Activated CD8-positive, alpha-beta memory T cell treated with anti-CD3 and anti-CD28 coated beads, Interleukin-2, amount 50 U/mL, for 24 hours (primary cell): ENCODE data around the gene TFF1.

ENCODE experiments used
- DNase-seq: peaks from one replicate; pipeline ENCODE4 v3.0.0-alpha.2; 2020; ENCODE audit errors: extremely low read depth

Gene TFF1

GRCh38 chr21:42398436-42399028, 32.2 kb upstream of the TFF1 start:
- no peak for DNase-seq

DNA sequence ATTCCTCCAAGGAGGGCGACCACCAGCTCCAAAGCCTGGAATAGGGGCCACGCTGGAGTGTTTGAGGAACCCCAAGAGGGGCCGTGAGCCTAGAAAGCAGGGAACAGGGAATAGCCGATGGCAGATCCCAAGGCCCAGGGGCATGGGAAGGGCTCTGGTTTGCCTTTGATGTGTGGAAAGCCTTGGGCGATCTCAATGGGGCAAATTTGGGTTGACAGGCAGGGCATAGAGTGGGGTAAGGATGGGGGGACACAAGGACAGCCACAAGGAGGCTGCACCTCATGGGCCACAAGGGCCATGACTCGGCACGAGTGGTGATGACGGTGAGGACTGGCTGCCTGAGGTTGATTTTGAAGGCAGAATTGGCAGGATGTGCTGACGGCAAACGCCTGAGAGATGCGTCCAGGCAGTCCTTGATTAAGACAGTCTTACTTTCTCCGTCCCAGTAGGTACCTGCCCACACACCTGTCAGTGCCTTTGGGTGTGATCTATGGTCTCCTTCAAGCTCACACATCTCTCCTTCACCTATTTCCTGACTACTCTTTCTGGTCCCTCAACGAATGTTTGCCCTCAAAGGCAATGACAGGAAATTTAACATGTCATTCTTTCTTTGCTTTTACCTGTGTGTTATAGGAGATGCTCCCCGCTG, 31.5 kb upstream of the TFF1 start:
- no peak for DNase-seq

DNA sequence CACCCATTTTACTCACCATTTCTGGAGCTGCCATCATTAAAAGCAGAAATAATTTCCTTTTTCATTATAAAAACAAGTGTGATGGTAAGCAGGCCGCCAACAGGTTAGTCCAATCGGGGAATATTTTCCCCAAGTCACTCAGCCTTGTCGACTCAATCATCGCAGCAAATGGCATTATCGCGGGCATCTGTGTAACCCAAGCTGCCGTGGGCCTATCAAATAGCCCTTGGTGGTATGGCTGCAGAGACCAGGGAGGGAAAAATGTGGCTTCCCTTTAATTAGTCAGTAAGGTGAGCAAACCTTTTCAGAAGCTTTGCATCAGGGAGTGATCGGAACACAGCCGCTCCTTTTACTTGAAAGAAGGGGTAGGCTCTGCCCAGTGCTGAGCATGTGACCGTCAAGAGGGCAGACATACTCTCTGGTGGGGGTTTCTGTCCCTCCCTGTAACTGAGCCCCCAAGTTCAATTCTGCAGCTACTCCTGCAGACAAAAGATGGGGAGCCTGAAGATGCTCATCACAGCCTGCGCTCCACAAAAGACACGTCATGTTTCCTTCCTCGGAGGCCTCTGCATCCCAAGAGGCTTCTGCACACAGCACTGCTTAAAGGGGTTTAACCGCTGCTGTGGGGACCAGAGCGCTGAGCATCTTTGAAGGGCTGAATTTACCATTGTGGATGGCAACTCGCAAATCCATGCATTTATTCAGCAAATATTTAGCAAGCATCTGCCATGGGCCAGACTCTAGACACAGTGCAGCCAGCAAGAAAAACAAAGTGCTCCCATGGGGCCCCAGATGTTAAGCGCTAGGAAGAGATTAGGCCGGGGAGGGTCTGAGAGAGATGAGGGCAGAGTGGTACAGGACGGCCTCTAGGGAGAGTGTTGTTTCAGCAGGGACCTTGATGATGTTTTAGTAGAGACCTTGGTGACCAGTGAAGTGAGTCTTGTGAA, 30.7 kb upstream of the TFF1 start:
- no peak for DNase-seq

DNA sequence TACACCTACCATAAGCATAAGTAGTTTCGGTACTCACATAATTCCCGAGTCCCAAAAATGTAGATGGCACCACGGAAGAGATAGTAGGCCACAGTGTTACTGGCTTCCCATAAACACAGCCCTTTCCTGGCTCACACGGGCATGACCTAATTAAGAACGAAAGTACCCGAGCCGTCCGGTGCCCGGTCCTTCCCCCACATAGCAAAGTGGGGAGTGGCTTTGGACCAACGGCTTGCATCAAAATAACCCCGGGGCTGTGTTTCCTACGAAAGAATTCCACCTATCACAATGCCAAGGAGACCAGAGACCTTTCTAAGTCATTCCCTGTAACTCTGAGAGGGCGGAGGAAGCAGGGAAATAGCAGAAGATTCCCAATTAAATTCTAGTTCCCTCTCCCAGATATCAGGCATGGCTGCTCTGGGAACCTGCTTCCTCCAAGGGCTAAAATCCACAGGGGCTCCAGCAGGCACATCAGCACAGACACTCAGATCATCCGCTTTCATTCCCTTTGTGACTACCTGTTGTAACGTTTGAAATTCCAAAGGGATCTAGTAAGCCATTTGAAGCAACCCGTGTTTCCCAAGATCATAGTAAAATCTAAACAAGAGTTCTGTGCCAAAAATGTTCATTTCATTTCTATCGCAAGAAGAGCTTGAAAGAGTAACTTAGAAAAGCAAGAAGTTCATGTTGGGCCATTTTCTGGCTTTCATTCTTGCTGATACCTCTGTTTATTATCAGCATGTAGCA, 29.7 kb upstream of the TFF1 start, which contains the start of gene TMPRSS3:
Gene TMPRSS3 (minus strand): TSS at position 148 of the 747 bp plus-strand sequence. CDS start 635 bp downstream, outside the sequence.
- DNase-seq = no peak

DNA sequence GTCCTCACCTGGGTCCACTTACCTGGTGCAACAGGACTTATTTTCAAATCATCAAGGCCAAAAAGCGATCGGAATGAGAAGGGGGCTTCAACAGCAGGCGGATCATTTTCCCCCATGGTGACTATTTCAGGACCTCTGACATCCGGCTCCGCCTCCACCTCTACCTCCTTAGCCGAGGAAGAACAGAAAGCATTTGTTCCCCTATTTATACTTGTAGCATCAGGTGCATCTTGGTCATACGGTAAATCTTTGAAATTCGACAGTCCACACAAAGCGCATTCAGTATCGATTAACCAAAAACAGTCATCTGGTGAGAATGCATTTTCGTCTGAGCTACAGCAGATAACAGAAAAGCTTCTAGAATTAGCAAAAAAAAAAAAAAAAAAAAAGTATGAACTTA, 29.0 kb upstream of the TFF1 start:
- DNase-seq = no peak

DNA sequence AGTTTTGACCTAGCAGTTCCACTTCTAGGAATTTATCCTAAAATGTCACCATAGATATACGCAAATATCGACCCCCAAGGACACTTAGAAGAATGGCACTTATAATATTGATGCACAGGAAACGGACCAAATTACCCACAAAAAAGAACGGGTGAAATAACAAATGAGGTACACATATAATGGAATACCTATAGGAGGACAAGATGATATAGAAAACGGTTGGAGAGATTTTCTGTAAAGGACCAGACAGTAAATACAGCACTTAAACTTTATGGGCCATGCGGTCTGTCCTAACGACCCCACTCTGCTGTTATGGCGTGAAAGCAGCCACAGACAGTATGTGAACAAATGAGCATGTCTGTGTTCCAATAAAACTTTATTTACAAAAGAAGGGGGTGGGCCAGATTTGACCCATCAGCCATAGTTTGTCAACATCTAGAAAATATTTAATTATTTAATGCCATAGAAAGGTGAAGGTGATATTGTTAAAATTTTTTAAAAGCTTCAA, 27.2 kb upstream of the TFF1 start:
- DNase-seq = no peak

DNA sequence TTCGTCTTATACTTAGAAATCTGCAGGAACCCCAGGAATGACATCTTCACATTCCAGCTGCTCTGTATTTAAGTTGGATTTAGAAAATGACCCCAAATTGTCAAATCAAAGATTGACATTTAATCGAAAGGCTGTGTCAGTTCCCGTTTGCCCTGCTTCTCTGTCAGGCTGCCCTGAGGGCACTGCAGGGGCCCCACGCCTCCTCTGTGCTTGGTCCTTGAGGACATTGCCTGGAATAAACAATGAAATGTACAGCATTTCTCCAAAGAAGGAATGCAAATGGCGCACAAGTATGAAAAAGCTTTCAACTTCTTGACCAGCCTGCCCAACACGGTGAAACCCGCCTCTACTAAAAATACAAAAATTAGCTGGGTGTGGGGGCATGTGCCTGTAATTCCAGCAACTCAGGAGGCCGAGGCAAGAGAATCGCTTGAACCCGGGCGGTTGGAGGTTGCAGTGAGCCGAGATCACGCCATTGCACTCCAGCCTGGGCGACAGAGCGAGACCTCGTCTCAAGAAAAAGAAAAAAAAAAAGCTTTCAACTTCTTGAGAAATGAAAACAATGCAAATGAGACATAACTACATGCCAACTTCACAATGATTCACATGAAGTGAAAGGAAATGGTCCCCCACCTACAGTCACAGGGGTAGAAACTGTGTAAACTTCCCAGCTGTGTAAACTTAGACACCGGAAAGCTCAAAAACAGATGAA, 26.6 kb upstream of the TFF1 start:
- DNase-seq = no peak

DNA sequence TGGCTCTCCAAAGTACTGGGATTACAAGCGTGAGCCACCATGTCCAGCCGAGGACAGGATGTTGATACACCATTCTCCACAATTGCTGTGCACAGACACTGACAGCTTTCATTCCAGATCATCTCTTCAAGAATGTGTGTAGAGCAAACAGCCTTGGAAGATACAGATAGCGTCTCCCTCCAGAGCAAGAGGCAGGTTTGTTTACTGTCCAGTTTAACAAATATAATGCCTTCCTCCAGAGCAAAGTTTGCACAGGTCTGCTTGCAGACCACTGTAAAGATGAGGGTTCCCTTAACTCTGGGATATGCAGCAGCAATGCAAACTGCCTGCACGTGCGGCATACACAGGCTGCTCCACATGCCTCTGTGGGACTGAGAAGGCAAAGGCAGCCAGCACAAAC, 25.0 kb upstream of the TFF1 start:
- no peak for DNase-seq

DNA sequence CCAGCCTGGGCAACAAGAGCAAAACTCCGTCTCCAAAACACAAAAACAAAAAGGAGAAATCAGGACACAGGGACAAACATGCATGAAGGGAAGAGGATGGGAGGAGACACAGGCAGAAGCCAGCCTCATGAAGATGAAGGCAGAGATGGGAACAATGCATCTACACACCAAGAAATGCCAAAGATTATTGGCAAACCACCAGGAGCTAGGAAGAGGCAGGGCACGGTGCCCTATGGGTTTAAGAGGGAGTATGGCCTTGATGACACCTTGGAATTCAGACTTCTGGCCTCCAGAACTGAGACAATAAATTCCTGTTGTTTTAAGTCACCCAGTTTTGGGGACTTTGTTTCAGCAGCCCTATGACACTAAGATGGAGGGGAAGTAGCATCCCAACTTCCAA, 24.4 kb upstream of the TFF1 start:
- no peak for DNase-seq

DNA sequence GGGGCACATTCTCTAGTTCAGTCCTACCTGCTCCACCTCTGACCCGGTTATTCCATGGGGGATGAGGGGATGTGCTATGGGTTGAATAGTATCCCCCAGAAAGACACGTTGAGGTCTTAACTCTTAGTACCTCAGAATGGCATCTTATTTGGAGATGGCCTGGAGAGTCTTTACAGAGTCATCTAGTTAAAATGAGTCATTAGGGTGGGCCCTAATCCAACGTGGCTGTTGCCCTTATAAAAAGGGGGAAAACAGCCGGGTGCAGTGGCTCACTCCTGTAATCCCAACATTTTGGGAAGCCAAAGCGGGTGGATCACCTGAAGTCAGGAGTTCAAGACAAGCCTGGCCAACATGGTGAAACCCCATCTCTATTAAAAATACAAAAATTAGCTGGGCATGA, 23.9 kb upstream of the TFF1 start:
- no peak for DNase-seq

DNA sequence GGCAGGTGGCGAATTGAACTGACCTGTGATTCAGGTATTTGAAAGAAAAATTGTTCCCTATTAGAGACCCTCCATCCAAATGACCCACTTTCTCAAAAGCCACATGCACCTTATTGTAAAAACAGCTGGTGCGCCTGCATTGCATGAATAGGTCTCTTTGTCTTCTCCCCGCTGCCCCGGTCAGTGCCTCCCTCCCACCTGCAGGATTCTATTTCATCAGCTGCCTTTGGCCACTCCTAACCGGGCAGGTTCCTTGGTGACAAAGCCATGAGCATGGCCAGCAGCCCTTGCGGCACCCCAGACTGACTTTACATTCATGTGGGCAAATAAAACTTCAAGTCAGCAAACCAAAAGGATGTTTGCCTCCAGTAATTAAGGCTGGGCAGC, 23.1 kb upstream of the TFF1 start:
- no peak for DNase-seq

- no peak for DNase-seq
Measured at GRCh38 chr21:42388740-42389448, 22.6 kb upstream of the TFF1 start.

DNA sequence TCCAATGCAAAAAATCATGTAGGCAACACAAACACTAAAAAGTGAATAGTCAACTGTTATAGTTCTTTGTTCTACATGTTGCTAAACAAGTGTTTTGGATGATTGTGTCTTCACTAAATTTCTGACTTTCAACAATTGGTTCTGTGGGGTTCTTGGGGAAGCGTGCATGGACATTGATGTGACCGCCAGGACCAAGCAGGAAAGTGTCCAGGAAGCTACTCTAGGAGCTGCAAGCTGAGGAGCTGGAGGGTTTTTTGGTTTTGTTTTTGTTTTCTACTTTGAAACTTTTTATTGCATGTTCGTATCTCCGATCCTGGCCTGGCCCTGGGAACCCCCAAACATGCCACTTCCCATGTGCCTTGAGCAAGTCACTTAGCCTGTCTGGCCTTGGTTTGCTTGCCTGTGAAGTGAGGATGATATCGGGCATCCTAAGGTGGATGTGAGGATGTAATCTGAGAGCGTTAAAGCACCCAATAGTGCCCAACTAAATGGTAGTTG, 21.6 kb upstream of the TFF1 start:
- DNase-seq = no peak

DNA sequence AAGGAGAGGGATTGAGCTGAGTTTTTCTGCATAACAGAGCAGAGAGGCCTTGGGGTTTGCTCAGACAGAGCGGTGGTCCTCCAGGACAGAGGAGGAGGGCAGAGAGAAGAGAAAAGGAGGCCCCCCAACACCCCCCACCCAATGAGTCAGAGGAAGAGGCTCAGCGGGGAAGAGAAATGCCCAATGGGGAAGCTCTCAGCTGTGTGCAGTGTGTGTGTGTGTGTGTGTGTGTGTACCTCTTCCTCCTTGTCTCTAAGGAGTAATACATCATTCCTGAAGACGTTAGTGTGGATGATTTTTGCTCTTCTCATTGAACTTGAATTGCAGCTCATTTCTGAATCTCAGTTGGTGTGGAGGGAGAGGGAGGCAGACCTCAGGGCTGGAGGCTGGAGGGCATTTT, 20.8 kb upstream of the TFF1 start:
- no peak for DNase-seq

- no peak for DNase-seq
Measured at GRCh38 chr21:42386034-42386591, 19.8 kb upstream of the TFF1 start.

- no peak for DNase-seq
Measured at GRCh38 chr21:42385619-42386018, 19.3 kb upstream of the TFF1 start.

DNA sequence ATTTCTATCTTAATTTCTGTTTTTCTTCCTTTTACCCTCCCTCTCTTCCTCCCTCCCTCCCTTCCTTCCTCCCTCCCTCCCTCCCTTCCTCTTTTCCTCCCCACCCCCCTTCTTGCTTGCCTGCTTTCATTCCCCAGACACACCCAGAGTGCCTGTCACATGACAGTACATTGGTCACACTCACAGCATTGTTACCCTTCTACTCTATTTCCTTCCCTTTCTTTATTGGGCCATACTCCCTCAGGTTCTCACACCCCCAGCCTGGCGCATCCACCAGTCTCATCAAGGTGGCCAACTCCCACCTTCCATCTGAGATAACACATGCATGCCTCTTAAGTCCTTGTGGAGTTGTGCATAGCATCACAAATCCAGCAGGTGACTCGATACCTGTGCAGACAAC, 18.7 kb upstream of the TFF1 start:
- DNase-seq = no peak

DNA sequence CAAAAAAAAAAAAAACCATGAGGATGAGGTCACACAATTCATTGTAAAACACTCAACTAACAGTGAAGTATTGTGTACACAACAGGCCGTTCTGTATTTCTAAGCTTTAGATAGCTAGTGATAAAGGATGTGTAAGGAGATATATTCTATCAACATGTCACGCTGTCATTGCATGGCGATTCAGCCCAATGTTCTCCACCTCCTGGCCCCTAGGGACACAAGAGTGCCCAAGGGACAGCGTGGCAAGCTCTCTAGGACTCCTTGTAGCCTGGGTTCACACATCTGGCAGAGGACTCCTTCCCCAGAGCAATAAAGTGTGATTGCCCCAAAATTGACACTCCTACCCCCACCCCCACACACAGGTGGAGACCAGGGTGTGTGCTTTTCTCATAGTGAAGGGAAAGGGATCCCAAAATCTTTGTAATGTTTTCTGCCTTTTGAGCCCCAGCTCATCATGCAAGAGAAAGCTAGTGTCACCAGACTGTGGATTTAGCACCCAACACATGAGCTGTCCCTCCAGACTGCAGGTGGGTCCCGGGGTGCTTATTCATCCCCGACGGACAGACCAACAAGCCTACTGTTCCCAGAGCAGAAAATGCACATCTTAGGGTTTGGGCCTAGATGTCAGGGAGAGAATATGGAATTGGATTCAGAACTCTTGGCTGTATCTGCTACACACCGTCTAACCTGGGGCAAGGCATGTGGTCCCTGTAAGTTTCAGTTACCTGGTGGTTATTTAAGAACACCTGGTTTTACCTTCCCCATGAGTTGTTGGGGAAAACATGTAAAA, 18.0 kb upstream of the TFF1 start:
- no peak for DNase-seq

GRCh38 chr21:42383331-42383730, 17.0 kb upstream of the TFF1 start:
- no peak for DNase-seq
